SH-SY5Y (cell line): ENCODE measurements around the gene NEK7.

Source experiments
- GATA2 ChIP-seq: IDR thresholded peaks from 2 replicates; pipeline ENCODE4 v1.6.1; 2011; ENCODE audit warnings: mild to moderate bottlenecking, low read depth, low read length
- GATA3 ChIP-seq: IDR thresholded peaks from 2 replicates; pipeline ENCODE4 v1.6.1; 2011; ENCODE audit warnings: low read depth, mild to moderate bottlenecking, low read length, moderate library complexity

DNA sequence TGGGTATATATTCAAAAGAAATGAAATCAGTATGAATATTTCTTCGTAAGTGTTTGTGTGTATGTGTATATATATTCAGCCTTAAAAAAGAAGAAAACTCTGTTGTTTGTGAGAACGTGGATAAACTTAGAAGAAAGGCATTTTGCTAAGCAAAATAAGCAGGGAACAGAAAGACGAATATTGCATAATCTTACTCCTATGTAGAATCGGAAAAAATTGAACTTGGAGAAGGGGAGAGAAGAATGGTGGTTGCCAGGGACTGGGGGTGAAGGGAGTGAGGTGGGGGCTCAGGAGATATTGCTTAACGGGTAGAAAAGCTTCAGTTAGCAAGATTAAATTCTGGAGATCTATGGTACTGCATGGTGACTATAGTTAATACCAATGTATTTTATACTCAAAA lies 40.3 kb upstream of the NEK7 start:
- TF ChIP-seq GATA3 (no peak), GATA2 (no peak)
